Liver (tissue), 9 donors: ENCODE results near the gene FAM89B. TPM values are rescaled to one million over a fixed set of nuclear protein-coding genes. Genes with fewer than 3 reads are reported as not detected.
"Not testable (repeated sequence)": the region's sequence is repeated elsewhere in the genome, so short reads cannot be mapped to it uniquely, and the experiment has no call there.

Source experiments
- DNase-seq: peaks from one replicate; pipeline ENCODE4 v3.0.0-alpha.2; 2017; ENCODE audit warnings: low spot score
- H3K27ac ChIP-seq, 2 donors: one replicate each; pipeline ENCODE4 v1.7.0; 2013; ENCODE audit warnings: inconsistent platforms in 2 of 2, low read length in 2 of 2, control low read depth in 1 of 2, low read depth in 1 of 2, mild to moderate bottlenecking in 1 of 2
- H3K27me3 ChIP-seq, 4 donors: one replicate each; pipeline versions ENCODE4 v1.6.1 to v1.7.0; 2013; ENCODE audit warnings: low read length in 3 of 4, inconsistent platforms in 1 of 4, mild to moderate bottlenecking in 1 of 4, moderate library complexity in 1 of 4; ENCODE audit not compliant: control insufficient read depth in 4 of 4, insufficient read depth in 4 of 4
- H3K36me3 ChIP-seq, 4 donors: one replicate each; pipeline versions ENCODE4 v1.6.1 to v1.7.0; 2013; ENCODE audit warnings: low read length in 3 of 4, mild to moderate bottlenecking in 3 of 4, low read depth in 1 of 4, moderate library complexity in 1 of 4; ENCODE audit not compliant: control insufficient read depth in 4 of 4, insufficient read depth in 3 of 4
- H3K4me1 ChIP-seq, 4 donors: one replicate each; pipeline versions ENCODE4 v1.6.1 to v1.7.0; 2013; ENCODE audit warnings: low read length in 3 of 4, mild to moderate bottlenecking in 3 of 4, moderate library complexity in 1 of 4; ENCODE audit not compliant: control insufficient read depth in 4 of 4, insufficient read depth in 4 of 4
- H3K4me3 ChIP-seq, 3 donors: one replicate each; pipeline versions ENCODE4 v1.6.1 to v1.7.0; 2013; ENCODE audit warnings: low read length in 3 of 3, control low read depth in 1 of 3, low read depth in 1 of 3, mild to moderate bottlenecking in 1 of 3
- H3K9ac ChIP-seq, 2 donors: one replicate each; pipeline ENCODE4 v1.7.0; 2013; ENCODE audit warnings: low read length in 2 of 2, mild to moderate bottlenecking in 2 of 2, moderate library complexity in 2 of 2, control low read depth in 1 of 2, low read depth in 1 of 2
- H3K9me3 ChIP-seq, 4 donors: one replicate each; pipeline versions ENCODE4 v1.6.1 to v1.7.0; 2013; ENCODE audit warnings: low read length in 3 of 4; ENCODE audit not compliant: control insufficient read depth in 4 of 4
- GABPA ChIP-seq, 2 donors: IDR thresholded peaks in 1 of 2; conservative IDR thresholded peaks in 1 of 2; 2 replicates each; pipeline ENCODE4 v1.6.1; 2016; ENCODE audit warnings: antibody characterized with exemption in 2 of 2, mild to moderate bottlenecking in 1 of 2, moderate library complexity in 1 of 2
- MAX ChIP-seq: IDR thresholded peaks from 2 replicates; pipeline ENCODE4 v1.6.1; 2016; ENCODE audit warnings: antibody characterized with exemption
- ZBTB33 ChIP-seq: IDR thresholded peaks from 2 replicates; pipeline ENCODE4 v1.6.1; 2016; ENCODE audit warnings: antibody characterized with exemption
- WGBS: extraction: QIAGEN DNeasy Blood & Tissue Kit; methylation state at CpG from one replicate; pipeline ENCODE4 v1.1.7; 2013; 5-methylcytosine and 5-hydroxymethylcytosine counted together
- polyA plus RNA-seq, 2 donors: library from polyadenylated mRNA; stranded (reverse) in 1 of 2; unstranded in 1 of 2; fragments of 200-250 nt in 1 of 2; fragments of >200 nt in 1 of 2; fragmentation: Nextera tagmentation in 1 of 2; extraction: Ambion mirVana in 1 of 2; gene quantifications; one replicate each; pipeline versions ENCODE4 v1.2.1 to v1.2.3, GENCODE V29; 2013 to 2015
- total RNA-seq, 2 donors: library from RNA; depleted of rRNA; stranded (reverse); fragments of >200 nt; gene quantifications; one replicate each; pipeline ENCODE4 v1.2.3, GENCODE V29; 2014
- TF ChIP-seq, protein P1 (sequence below): fragments of 150-350 bp; IDR thresholded peaks from 2 replicates; pipeline ENCODE4 v1.5.1; 2017; ENCODE audit warnings: improper control_type of control experiment, low read depth, low read length; ENCODE audit not compliant: missing input control
- donor health status: healthy.
- donor health status: healthy.
- donor health status: healthy.
- donor health status: healthy.
- donor health status: healthy.

Gene FAM89B
- total RNA-seq (10 to 100 TPM in 1 of 2 donors, 1 to 10 TPM in 1; 4.7 to 16.7 TPM), polyA plus RNA-seq (10 to 100 TPM in 1 of 2 donors, 1 to 10 TPM in 1; 7.7 to 11.4 TPM)

DNA sequence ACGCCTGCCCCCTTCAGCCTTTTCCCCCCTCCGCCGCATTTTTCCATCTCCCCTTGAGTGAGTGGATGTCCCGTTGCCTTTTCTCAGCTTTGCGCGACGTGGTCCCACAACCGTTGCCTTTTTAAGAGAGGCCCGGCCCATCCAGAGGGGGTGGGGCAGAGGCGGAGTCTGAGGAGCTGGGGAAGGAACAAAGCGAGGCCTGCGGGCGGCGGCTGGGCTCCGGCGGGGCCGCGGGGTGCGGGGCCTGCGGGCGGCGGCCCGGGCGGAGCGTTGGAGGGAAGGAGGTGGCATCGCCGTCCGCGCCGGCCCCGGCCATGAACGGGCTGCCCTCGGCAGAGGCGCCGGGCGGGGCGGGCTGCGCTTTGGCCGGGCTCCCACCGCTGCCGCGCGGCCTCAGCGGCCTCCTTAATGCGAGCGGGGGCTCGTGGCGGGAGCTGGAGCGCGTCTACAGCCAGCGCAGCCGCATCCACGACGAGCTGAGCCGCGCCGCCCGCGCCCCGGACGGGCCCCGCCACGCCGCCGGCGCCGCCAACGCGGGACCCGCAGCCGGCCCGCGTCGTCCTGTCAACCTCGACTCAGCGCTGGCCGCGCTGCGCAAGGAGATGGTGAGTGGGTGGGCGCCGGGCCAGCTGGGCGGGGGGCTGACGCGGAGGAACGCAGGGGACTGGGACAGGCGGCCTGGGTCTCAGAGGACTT is at the start of gene FAM89B:
Gene FAM89B, plus strand, starts transcription at position 183 of the 696 bp plus-strand sequence. Its CDS starts 132 bp downstream, at position 315.
- H3K27ac ChIP-seq: peak within 1 kb of the TSS; percentile 57 to 77

DNA sequence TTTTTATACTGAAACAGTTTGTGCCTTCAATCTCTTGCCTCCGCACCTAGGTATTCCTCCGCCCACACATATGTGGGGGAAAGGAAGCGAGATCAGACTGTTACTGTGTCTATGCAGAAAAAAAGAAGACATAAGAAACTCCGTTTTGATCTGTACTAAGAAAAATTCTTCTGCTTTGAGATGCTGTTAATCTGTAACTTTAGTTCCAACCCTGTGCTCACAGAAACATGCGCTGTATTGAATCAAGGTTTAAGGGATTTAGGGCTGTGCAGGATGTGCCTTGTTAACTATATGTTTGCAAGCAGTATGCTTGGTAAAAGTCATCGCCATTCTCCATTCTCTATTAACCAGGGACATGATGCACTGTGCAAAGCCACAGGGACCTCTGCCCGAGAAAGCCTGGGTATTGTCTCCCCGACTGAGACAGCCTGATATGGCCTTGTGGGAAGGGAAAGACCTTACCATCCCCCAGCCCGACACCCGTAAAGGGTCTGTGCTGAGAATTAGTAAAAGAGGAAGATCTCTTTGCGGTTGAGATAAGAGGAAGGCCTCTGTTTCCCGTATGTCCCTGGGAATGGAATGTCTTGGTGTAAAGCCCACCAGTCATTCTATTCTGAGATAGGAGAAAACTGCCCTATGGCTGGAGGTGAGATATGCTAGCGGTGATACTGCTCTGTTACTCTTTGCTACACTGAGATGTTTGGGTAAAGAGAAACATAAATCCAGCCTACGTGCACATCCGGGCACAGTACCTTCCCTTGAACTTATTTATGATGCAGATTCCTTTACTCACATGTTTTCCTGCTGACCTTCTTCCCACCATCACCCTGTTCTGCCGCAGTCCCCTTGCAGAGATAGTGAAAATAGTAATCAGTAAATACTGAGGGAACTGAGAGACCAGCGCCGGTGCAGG is 49.4 kb upstream of the FAM89B start:
- DNase-seq, H3K9me3 ChIP-seq, H3K9ac ChIP-seq, H3K36me3 ChIP-seq, H3K4me3 ChIP-seq, H3K27me3 ChIP-seq: not testable (repeated sequence)
- Histone ChIP-seq H3K4me1 (peaks cover 6 to 31% (median 24%) of the 10 kb centered on the region in 4 donors), H3K27ac (peak overlapping the region in 1 of 2 donors; percentile 0)
- 58% methylated on average over 18 of the region's 18 CpGs for WGBS

More for the DNA sequence above, at the start of gene FAM89B:
- peaks cover 0 to 3% (median 1%) of the 10 kb centered on the region in 4 donors for H3K36me3 ChIP-seq
- under 1% methylated on average over 86 of the region's 86 CpGs for WGBS
- no peaks in the 10 kb centered on the region for H3K27me3 ChIP-seq
- H3K9me3 ChIP-seq: no peaks in the 10 kb centered on the region
- peak within 1 kb of the TSS; percentile 21 to 36 for H3K9ac ChIP-seq
- peak; percentile 94 for DNase-seq
- no peak for TF ChIP-seq MAX
- TF ChIP-seq GABPA (IDR thresholded peaks at IDR 0.05 in 1 of 2, conservative IDR thresholded peaks at IDR 0.05 in 1 of 2): peak in 1 of 2 donors; percentile 62
- H3K4me3 ChIP-seq: peak within 1 kb of the TSS; percentile 36 to 83 (median 57)
- peaks cover 23 to 73% (median 58%) of the 10 kb centered on the region in 4 donors for H3K4me1 ChIP-seq

DNA sequence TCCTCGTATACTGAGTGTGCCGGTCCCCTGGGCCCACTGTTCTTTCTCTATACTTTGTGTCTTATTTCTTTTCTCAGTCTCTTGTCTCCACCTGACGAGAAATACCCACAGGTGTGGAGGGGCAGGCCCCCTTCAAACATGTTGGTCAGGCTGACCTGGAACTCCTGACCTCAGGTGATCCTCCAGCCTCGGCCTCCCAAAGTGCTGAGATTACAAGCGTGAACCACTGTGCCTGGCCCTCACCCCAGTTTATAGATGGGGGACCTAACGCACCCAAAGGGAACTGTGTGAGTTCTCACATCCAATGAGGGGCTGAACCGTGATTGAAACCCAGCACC is 48.7 kb upstream of the FAM89B start:
- not testable (repeated sequence) for H3K9me3 ChIP-seq, H3K36me3 ChIP-seq, H3K4me3 ChIP-seq, H3K9ac ChIP-seq, H3K27me3 ChIP-seq, DNase-seq
- peaks cover 6 to 36% (median 28%) of the 10 kb centered on the region in 4 donors for H3K4me1 ChIP-seq
- 88% methylated on average over 7 of the region's 7 CpGs for WGBS
- H3K27ac ChIP-seq: peak overlapping the region in 1 of 2 donors; percentile 0

- DNase-seq: no peak
- 71% methylated on average over 12 of the region's 12 CpGs for WGBS
- peak overlapping the region in 1 of 2 donors; percentile 47 for H3K9ac ChIP-seq
Measured at GRCh38 chr11:65524014-65524740, 48.2 kb upstream of the FAM89B start.

More at GRCh38 chr11:65524014-65524740, 48.2 kb upstream of the FAM89B start:
- Histone ChIP-seq H3K4me1 (peaks cover 12 to 42% (median 34%) of the 10 kb centered on the region in 4 donors), H3K36me3 (peaks cover 0 to 8% (median 4%) of the 10 kb centered on the region in 4 donors), H3K27me3 (no peaks in the 10 kb centered on the region), H3K9me3 (no peaks in the 10 kb centered on the region), H3K4me3 (no peak overlapping the region), H3K27ac (peak overlapping the region; percentile 0 to 51)
- no peak for TF ChIP-seq ZBTB33
- TF ChIP-seq, protein P1, sequence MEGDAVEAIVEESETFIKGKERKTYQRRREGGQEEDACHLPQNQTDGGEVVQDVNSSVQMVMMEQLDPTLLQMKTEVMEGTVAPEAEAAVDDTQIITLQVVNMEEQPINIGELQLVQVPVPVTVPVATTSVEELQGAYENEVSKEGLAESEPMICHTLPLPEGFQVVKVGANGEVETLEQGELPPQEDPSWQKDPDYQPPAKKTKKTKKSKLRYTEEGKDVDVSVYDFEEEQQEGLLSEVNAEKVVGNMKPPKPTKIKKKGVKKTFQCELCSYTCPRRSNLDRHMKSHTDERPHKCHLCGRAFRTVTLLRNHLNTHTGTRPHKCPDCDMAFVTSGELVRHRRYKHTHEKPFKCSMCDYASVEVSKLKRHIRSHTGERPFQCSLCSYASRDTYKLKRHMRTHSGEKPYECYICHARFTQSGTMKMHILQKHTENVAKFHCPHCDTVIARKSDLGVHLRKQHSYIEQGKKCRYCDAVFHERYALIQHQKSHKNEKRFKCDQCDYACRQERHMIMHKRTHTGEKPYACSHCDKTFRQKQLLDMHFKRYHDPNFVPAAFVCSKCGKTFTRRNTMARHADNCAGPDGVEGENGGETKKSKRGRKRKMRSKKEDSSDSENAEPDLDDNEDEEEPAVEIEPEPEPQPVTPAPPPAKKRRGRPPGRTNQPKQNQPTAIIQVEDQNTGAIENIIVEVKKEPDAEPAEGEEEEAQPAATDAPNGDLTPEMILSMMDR: no peak
